WERI-Rb-1 (cell line): ENCODE results near the gene SH3GLB2.

Experiments
- DNase-seq: peaks from one replicate; pipeline ENCODE4 v3.0.0-alpha.2; 2020
- H3K27ac ChIP-seq: fragments of 250-450 bp; sonication (Bioruptor Pico); 2 replicates; pipeline ENCODE4 v1.5.1; 2020; ENCODE audit warnings: mild to moderate bottlenecking, moderate library complexity
- H3K27me3 ChIP-seq: fragments of 250-450 bp; sonication (Bioruptor Pico); 2 replicates; pipeline ENCODE4 v1.5.1; 2021; ENCODE audit warnings: mild to moderate bottlenecking, low read depth, moderate library complexity; ENCODE audit not compliant: insufficient read depth, severe bottlenecking
- H3K36me3 ChIP-seq: fragments of 250-450 bp; sonication (Bioruptor Pico); 2 replicates; pipeline ENCODE4 v1.5.1; 2020; ENCODE audit warnings: mild to moderate bottlenecking, moderate library complexity
- H3K4me3 ChIP-seq: 2 replicates; pipeline ENCODE4 v1.5.1; 2011; ENCODE audit warnings: low read depth, mild to moderate bottlenecking, control low read depth, low read length
- H3K9me3 ChIP-seq: fragments of 250-450 bp; sonication (Bioruptor Pico); 2 replicates; pipeline ENCODE4 v1.5.1; 2021; ENCODE audit warnings: mild to moderate bottlenecking, moderate library complexity; ENCODE audit not compliant: severe bottlenecking
- TF ChIP-seq, protein P1 (sequence below): IDR thresholded peaks from 2 replicates; pipeline ENCODE4 v1.5.1; 2011; ENCODE audit warnings: low read depth, mild to moderate bottlenecking, control low read depth, inconsistent platforms, low read length

The SH3GLB2 gene

DNA sequence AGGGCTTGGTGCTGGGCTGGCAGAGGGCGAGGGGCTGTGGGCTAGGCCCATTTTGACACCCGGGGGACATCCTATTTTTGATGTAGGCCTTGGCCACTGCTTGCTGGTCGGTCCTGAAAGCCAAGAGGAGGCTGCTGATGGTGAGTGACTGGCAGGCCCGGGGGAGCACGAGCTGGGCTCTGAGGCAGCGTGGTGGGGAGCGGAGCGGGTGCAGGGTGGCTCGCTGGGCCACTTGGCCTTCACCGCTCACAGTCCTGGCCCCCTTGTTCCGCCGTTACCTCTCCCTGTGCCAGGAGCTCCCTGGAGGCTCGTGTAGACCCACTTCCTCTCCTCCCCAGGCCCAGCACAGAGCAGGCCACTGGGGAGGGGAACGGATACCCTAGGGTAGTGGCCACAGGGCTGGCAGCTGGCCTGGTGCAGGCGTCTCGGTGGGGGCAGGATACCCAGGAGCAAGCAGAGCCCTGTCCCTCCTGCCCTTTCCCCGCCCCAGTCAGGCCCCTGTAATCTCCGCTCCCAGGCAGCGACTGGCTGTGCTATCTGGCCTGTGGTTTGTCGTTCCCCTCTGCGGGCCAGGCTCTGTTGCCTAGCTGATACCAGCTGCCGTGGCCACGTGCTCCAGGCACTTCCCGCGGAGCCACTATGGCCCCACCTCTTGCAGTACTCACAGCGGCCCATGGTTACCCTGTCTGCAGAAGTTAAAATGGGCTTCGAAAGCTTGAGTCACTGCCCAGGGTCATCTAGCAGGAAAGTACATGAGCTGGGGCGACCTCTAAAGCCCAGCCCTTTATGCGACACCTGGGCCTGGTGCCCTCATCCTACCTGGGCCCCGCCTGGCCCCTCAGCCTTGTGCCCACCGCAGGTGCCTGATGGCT lies 41.1 kb upstream of the SH3GLB2 start:
- TF ChIP-seq, protein P1, sequence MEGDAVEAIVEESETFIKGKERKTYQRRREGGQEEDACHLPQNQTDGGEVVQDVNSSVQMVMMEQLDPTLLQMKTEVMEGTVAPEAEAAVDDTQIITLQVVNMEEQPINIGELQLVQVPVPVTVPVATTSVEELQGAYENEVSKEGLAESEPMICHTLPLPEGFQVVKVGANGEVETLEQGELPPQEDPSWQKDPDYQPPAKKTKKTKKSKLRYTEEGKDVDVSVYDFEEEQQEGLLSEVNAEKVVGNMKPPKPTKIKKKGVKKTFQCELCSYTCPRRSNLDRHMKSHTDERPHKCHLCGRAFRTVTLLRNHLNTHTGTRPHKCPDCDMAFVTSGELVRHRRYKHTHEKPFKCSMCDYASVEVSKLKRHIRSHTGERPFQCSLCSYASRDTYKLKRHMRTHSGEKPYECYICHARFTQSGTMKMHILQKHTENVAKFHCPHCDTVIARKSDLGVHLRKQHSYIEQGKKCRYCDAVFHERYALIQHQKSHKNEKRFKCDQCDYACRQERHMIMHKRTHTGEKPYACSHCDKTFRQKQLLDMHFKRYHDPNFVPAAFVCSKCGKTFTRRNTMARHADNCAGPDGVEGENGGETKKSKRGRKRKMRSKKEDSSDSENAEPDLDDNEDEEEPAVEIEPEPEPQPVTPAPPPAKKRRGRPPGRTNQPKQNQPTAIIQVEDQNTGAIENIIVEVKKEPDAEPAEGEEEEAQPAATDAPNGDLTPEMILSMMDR, result no peak
- H3K36me3 ChIP-seq, result peaks cover 52% of the 10 kb centered on the region
- DNase-seq, result peak; percentile 84
- no peaks in the 10 kb centered on the region for H3K27me3 ChIP-seq
- H3K9me3 ChIP-seq, result no peaks in the 10 kb centered on the region
- H3K27ac ChIP-seq, result peak overlapping the region; percentile 60
- no peak overlapping the region for H3K4me3 ChIP-seq

DNA sequence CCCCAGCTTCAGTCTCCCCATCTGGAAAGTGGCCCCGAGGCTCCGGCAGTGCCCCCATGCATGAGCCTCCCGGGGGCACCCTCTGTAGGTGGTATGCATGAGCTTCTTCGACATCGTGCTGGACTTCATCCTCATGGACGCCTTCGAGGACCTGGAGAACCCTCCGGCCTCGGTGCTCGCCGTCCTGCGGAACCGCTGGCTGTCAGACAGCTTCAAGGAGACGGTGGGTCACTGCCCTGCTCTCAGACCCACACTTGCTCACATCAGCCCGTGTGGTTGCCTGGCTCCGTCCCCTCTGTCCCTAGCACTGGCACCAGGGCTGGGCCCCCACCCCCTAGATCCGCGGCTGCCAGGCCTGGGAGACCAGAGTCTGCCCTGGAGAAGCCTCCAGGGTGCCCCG lies 40.0 kb upstream of the SH3GLB2 start:
- DNase-seq, result no peak
- H3K36me3 ChIP-seq, result peaks cover 61% of the 10 kb centered on the region
- H3K27me3 ChIP-seq, result no peaks in the 10 kb centered on the region
- H3K4me3 ChIP-seq, result no peak overlapping the region
- TF ChIP-seq, protein P1, result no peak
- H3K27ac ChIP-seq, result no peak overlapping the region
- H3K9me3 ChIP-seq, result no peaks in the 10 kb centered on the region

DNA sequence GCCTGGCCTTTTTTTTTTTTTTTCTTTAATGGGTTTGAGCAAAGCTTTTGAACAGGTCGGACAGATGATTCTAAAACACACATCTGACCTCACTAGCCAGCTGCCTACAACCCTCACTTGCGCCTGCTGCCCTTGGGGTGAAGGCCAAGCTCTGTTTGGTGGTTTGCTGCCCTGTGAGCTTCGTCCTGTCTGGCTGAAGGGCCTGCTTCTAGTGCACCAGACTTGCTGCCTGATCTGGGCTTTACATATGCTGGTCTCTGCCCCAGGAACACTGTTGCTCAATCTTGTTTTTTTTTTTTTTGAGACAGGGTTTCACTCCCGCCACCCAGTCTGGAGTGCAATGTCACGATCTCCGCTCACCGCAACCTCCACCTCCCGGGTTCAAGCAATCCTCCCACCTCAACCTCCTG lies 36.4 kb upstream of the SH3GLB2 start:
- Histone ChIP-seq H3K36me3 (peaks cover 57% of the 10 kb centered on the region), H3K4me3 (no peak overlapping the region), H3K9me3 (no peaks in the 10 kb centered on the region), H3K27me3 (no peaks in the 10 kb centered on the region), H3K27ac (no peak overlapping the region)
- DNase-seq, result no peak
- TF ChIP-seq, protein P1, result no peak

DNA sequence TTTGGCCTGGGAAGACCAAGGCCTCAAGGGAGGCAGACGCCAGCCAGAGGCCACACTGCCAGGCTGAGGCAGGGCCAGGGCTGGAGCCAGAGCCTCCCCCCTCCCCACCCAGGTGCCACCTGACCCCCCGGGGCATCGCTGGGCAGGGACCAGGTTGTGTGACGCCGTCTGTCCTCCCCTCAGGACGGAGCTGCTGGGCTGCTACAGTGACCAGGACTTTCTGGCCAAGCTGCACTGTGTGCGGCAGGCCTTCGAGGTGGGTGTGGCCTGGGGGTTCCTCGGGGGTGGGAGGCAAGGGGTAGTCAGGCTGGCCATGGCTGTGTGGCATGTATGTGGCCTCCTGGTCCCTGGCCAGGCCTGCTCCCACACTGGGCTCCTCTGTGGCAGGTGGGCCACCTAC lies 34.9 kb upstream of the SH3GLB2 start:
- H3K4me3 ChIP-seq, result no peak overlapping the region
- no peak for DNase-seq
- TF ChIP-seq, protein P1, result no peak
- H3K27ac ChIP-seq, result no peak overlapping the region
- no peaks in the 10 kb centered on the region for H3K27me3 ChIP-seq
- no peaks in the 10 kb centered on the region for H3K9me3 ChIP-seq
- H3K36me3 ChIP-seq, result peaks cover 52% of the 10 kb centered on the region

DNA sequence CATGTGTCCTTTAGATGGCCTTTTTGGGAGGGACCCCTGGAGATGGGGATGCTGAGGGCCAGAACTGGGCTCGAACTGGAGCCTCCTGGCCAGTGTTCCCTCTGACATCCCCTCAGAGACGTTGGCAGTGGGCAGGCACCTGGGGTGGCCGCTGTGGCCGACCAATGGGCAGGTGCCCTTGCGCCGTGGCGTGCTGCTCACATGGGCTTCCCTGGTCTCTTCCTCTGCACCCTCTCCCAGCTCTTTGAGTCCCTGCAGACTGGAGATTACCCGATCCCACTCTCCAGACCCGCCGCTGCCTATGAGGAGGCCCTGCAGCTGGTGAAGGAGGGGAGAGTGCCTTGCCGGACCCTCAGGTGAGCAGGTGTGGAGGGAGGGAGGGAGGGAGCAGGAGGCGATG lies 32.9 kb upstream of the SH3GLB2 start:
- TF ChIP-seq, protein P1, result no peak
- Histone ChIP-seq H3K27me3 (no peaks in the 10 kb centered on the region), H3K9me3 (no peaks in the 10 kb centered on the region), H3K4me3 (no peak overlapping the region), H3K27ac (no peak overlapping the region), H3K36me3 (peaks cover 49% of the 10 kb centered on the region)
- DNase-seq, result no peak
